Measurements from ENCODE around the gene ARHGEF2. TPM values are rescaled to one million over a fixed set of nuclear protein-coding genes. Genes with fewer than 3 reads are reported as not detected.

The ARHGEF2 gene
- total RNA-seq (99.6 TPM), polyA plus RNA-seq (ENCODE audit: insufficient read depth, low read depth, low replicate concordance) (32.3 TPM)
- long read RNA-seq, donor 1, partial matches to known transcripts, result 0 of 1 reads
- long read RNA-seq, donor 1, other reads (novel, unspliced or antisense), result 0 of 1 reads
- long read RNA-seq, donor 2, result 0 reads
- long read RNA-seq, donor 3, result 0 reads
- long read RNA-seq, donor 4, full-length matches to known transcripts, result 1 of 7 reads
- long read RNA-seq, donor 4, partial matches to known transcripts, result 6 of 7 reads
- long read RNA-seq, donor 4, other reads (novel, unspliced or antisense), result 0 of 7 reads
- long read RNA-seq, donor 5, result 0 reads
- long read RNA-seq, donor 6, result 0 reads
- long read RNA-seq, donor 7, partial matches to known transcripts, result 5 of 41 reads
- long read RNA-seq, donor 7, other reads (novel, unspliced or antisense), result 36 of 41 reads
- long read RNA-seq, donor 8, partial matches to known transcripts, result 0 of 1 reads
- long read RNA-seq, donor 8, other reads (novel, unspliced or antisense), result 0 of 1 reads
- long read RNA-seq, donor 9, result 0 reads
- long read RNA-seq, donor 10, result 0 reads

- H3K27me3 ChIP-seq (ENCODE audit: control insufficient read depth, insufficient read depth, low read length), result no peaks in the 10 kb centered on the region
- no peak for TF ChIP-seq CTCF (IDR thresholded peaks at IDR 0.05; ENCODE audit: borderline replicate concordance, extremely low read depth, insufficient read depth)
- H3K4me3 ChIP-seq (ENCODE audit: low read length in 3 of 3), result peak within 1 kb of the TSS; percentile 59 to 73 (median 71)
- peaks cover 7 to 54% (median 25%) of the 10 kb centered on the region in 3 donors for H3K4me1 ChIP-seq (ENCODE audit: control insufficient read depth in 2 of 3, insufficient read depth in 2 of 3, low read depth in 1 of 3, low read length in 3 of 3)
- DNase-seq (peak; percentile 80 to 95 (median 90)), FAIRE-seq (no peak)
- intact Hi-C loops (cut with DNase I), result no loop called here
- H3K36me3 ChIP-seq (ENCODE audit: control insufficient read depth in 2 of 3, insufficient read depth in 3 of 3, low read length in 3 of 3), result no peaks in the 10 kb centered on the region
- no peaks in the 10 kb centered on the region for H3K9me3 ChIP-seq (ENCODE audit: control insufficient read depth in 2 of 3, insufficient read depth in 1 of 3, low read length in 3 of 3)
- peak within 1 kb of the TSS; percentile 43 to 88 (median 87) for H3K9ac ChIP-seq (ENCODE audit: low read length in 3 of 3)
- peak within 1 kb of the TSS; percentile 92 to 94 for H3K27ac ChIP-seq (ENCODE audit: low read depth in 2 of 2, low read length in 2 of 2)
Measured at GRCh38 chr1:155978325-155978972, at the start of gene ARHGEF2. Gene ARHGEF2, minus strand, starts transcription at chr1:155978547. Its CDS starts 120 bp downstream, at chr1:155978427.

DNA sequence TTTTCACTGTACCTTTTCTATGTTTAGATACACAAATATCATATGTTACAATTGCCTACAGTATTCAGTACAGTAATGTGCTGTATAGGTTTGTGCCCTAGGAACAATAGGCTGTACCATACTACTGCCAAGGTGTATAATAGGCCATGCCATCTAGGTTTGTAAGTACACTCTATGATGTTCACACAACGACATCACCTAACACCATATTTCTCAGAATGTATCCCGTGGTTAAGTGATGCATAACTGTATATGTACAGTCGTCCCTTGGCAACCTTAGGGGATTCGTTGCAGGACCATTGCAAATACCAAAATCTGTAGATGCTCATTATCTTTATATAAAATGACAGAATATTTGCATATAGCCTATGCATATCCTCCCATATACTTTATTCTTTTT is 48.2 kb upstream of the ARHGEF2 start:
- no peak for FAIRE-seq

GRCh38 chr1:156025876-156026275 is 47.5 kb upstream of the ARHGEF2 start:
- TF ChIP-seq CTCF (IDR thresholded peaks at IDR 0.05; ENCODE audit: borderline replicate concordance, extremely low read depth, insufficient read depth), result peak; percentile 24
- intact Hi-C loops (cut with DNase I), result no loop called here
- no peaks in the 10 kb centered on the region for H3K4me1 ChIP-seq (ENCODE audit: control insufficient read depth in 2 of 3, insufficient read depth in 2 of 3, low read depth in 1 of 3, low read length in 3 of 3)
- DNase-seq, result peak in 4 of 5 donors; percentile 52 to 63 (median 60)
- no peak overlapping the region for H3K4me3 ChIP-seq (ENCODE audit: low read length in 3 of 3)
- no peak overlapping the region for H3K9ac ChIP-seq (ENCODE audit: low read length in 3 of 3)
- FAIRE-seq, result no peak
- H3K36me3 ChIP-seq (ENCODE audit: control insufficient read depth in 2 of 3, insufficient read depth in 3 of 3, low read length in 3 of 3), result no peaks in the 10 kb centered on the region
- no peaks in the 10 kb centered on the region for H3K9me3 ChIP-seq (ENCODE audit: control insufficient read depth in 2 of 3, insufficient read depth in 1 of 3, low read length in 3 of 3)
- H3K27ac ChIP-seq (ENCODE audit: low read depth in 2 of 2, low read length in 2 of 2), result no peak overlapping the region
- H3K27me3 ChIP-seq (ENCODE audit: control insufficient read depth, insufficient read depth, low read length), result no peaks in the 10 kb centered on the region

More for the DNA sequence above, 48.2 kb upstream of the ARHGEF2 start:
- intact Hi-C loops (cut with DNase I), result no loop called here
- Histone ChIP-seq H3K27me3 (ENCODE audit: control insufficient read depth, insufficient read depth, low read length) (no peaks in the 10 kb centered on the region), H3K27ac (ENCODE audit: low read depth in 2 of 2, low read length in 2 of 2) (no peak overlapping the region), H3K9ac (ENCODE audit: low read length in 3 of 3) (no peak overlapping the region), H3K36me3 (ENCODE audit: control insufficient read depth in 2 of 3, insufficient read depth in 3 of 3, low read length in 3 of 3) (no peaks in the 10 kb centered on the region), H3K9me3 (ENCODE audit: control insufficient read depth in 2 of 3, insufficient read depth in 1 of 3, low read length in 3 of 3) (no peaks in the 10 kb centered on the region), H3K4me1 (ENCODE audit: control insufficient read depth in 2 of 3, insufficient read depth in 2 of 3, low read depth in 1 of 3, low read length in 3 of 3) (no peaks in the 10 kb centered on the region), H3K4me3 (ENCODE audit: low read length in 3 of 3) (no peak overlapping the region)
- TF ChIP-seq CTCF (IDR thresholded peaks at IDR 0.05; ENCODE audit: borderline replicate concordance, extremely low read depth, insufficient read depth), result no peak
- no peak for DNase-seq

All from kidney (tissue), 22 donors.